Activated naive CD8-positive, alpha-beta T cell treated with anti-CD3 and anti-CD28 coated beads, Interleukin-2, amount 10 ng/mL, durations not matched to agents 7 days and 5 days (primary cell): Measurements from ENCODE around the gene TNIP3. TPM values are rescaled to one million over a fixed set of nuclear protein-coding genes. Genes with fewer than 3 reads are reported as not detected.
"Not testable (repeated sequence)": the region's sequence is repeated elsewhere in the genome, so short reads cannot be mapped to it uniquely, and the experiment has no call there.

Source experiments
- ATAC-seq: fragments of 150-1000 bp; cut with Tn5 transposase; one replicate; pipeline ENCODE4 v1.10.0; 2021; ENCODE audit warnings: low read depth, moderate library complexity
- POLR2A ChIA-PET: fragments of 350-600 bp; sonication (Branson Sonifier 250); formaldehyde crosslinking; loops from one replicate; lab custom pipeline; 2021; ENCODE audit warnings: antibody characterized with exemption; lab: Charles Lee
- DNase-seq: peaks from one replicate; pipeline ENCODE4 v3.0.0; 2021
- H3K27ac Mint-ChIP-seq: one replicate; pipeline ENCODE4 v1.8.0; 2022; ENCODE audit warnings: mild to moderate bottlenecking, mixed read lengths
- H3K27me3 Mint-ChIP-seq: one replicate; pipeline ENCODE4 v1.8.0; 2022; ENCODE audit warnings: mild to moderate bottlenecking, moderate library complexity, mixed read lengths
- H3K36me3 Mint-ChIP-seq: one replicate; pipeline ENCODE4 v1.8.0; 2021; ENCODE audit warnings: mild to moderate bottlenecking, mixed read lengths
- H3K4me1 Mint-ChIP-seq: one replicate; pipeline ENCODE4 v1.8.0; 2021; ENCODE audit warnings: mixed read lengths
- H3K4me3 Mint-ChIP-seq: one replicate; pipeline ENCODE4 v1.8.0; 2022; ENCODE audit warnings: mild to moderate bottlenecking, moderate library complexity, mixed read lengths
- H3K9me3 Mint-ChIP-seq: one replicate; pipeline ENCODE4 v1.8.0; 2021; ENCODE audit warnings: mixed read lengths
- total RNA-seq, 2 experiments: library from RNA; stranded (reverse); gene quantifications; one replicate each; pipeline ENCODE4 v1.2.3, GENCODE V29; 2021

TNIP3 gene
- total RNA-seq, result 1 to 10 TPM; 3.0 to 3.8 TPM

DNA sequence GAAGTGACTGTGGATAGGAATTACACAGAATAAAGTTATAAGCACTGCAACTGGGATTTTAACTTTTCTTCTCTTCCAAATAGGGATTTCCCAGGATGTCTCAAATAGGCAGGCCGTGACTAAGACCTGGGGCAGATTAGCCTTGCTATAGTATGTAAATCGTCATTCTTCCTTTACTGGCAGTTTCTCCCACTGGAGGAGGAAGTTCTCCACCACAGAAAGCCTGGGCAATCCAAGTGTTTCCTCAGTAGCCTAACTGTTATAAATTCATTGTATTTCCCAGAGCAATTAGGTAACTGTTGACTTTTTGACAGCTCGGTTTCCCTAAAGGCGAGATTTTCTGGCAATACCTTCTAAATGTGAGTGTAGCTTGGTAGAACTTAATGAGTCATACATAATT, at the start of gene TNIP3:
Gene TNIP3, minus strand, starts transcription at position 31 of the 400 bp plus-strand sequence. CDS start 196 bp downstream, outside the sequence.
- DNase-seq (no peak), ATAC-seq (no peak)
- Mint-ChIP-seq H3K27me3 (no peaks in the 10 kb centered on the region), H3K27ac (no peak within 1 kb of the TSS), H3K9me3 (peaks cover 2% of the 10 kb centered on the region), H3K4me3 (no peak within 1 kb of the TSS), H3K36me3 (peaks cover 6% of the 10 kb centered on the region), H3K4me1 (peaks cover 27% of the 10 kb centered on the region)
- POLR2A ChIA-PET, result no interaction called here

- POLR2A ChIA-PET, result no interaction called here
These were observed 48.7 kb upstream of the TNIP3 start for GRCh38 chr4:121212806-121213205.

DNA sequence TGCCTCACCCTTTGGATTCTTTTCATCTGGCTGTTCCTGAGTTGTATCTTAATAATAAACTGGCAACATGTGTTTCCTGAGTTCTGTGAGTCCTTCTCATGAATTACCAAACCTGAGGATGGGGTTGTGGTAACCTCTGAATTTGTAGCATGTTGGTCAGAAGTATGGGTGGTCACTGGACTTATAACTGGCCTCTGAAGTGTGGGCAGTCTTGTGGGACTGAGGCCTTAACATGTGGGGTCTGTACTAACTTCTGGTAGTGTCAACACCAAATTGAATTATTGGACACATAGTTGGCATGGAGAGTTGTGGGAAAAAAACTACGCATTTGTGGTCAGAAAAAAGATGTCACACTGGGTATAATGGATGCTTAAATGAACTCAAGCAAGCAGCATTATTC, 45.0 kb upstream of the TNIP3 start:
- peaks cover 3% of the 10 kb centered on the region for H3K36me3 Mint-ChIP-seq
- no peaks in the 10 kb centered on the region for H3K27me3 Mint-ChIP-seq
- H3K27ac Mint-ChIP-seq, result no peak overlapping the region
- H3K4me1 Mint-ChIP-seq, result no peaks in the 10 kb centered on the region
- DNase-seq (no peak), ATAC-seq (no peak)
- POLR2A ChIA-PET, result no interaction called here
- no peak overlapping the region for H3K4me3 Mint-ChIP-seq
- peaks cover 10% of the 10 kb centered on the region for H3K9me3 Mint-ChIP-seq

More at GRCh38 chr4:121212806-121213205, 48.7 kb upstream of the TNIP3 start:
- Mint-ChIP-seq H3K4me1 (peaks cover 7% of the 10 kb centered on the region), H3K4me3 (no peak overlapping the region), H3K9me3 (peaks cover 9% of the 10 kb centered on the region), H3K27ac (no peak overlapping the region), H3K27me3 (no peaks in the 10 kb centered on the region), H3K36me3 (peaks cover 3% of the 10 kb centered on the region)
- ATAC-seq, result no peak
- no peak for DNase-seq

- no peak for ATAC-seq
- DNase-seq, result no peak
- H3K27me3 Mint-ChIP-seq, result no peaks in the 10 kb centered on the region
- no peak overlapping the region for H3K27ac Mint-ChIP-seq
- POLR2A ChIA-PET, result no interaction called here
- no peaks in the 10 kb centered on the region for H3K4me1 Mint-ChIP-seq
- H3K9me3 Mint-ChIP-seq, result peaks cover 10% of the 10 kb centered on the region
- H3K36me3 Mint-ChIP-seq, result peaks cover 3% of the 10 kb centered on the region
- no peak overlapping the region for H3K4me3 Mint-ChIP-seq
These were observed 44.3 kb upstream of the TNIP3 start for GRCh38 chr4:121208244-121209007.

GRCh38 chr4:121205777-121206176, 41.7 kb upstream of the TNIP3 start:
- H3K9me3 Mint-ChIP-seq, H3K27ac Mint-ChIP-seq, H3K27me3 Mint-ChIP-seq, DNase-seq, H3K4me1 Mint-ChIP-seq, H3K36me3 Mint-ChIP-seq, POLR2A ChIA-PET, ATAC-seq, H3K4me3 Mint-ChIP-seq: not testable (repeated sequence)

- no peak for DNase-seq
- Mint-ChIP-seq H3K27ac (peak overlapping the region; percentile 70), H3K36me3 (peaks cover 2% of the 10 kb centered on the region), H3K4me1 (peaks cover 15% of the 10 kb centered on the region), H3K9me3 (peaks cover 2% of the 10 kb centered on the region), H3K27me3 (no peaks in the 10 kb centered on the region), H3K4me3 (peak overlapping the region; percentile 70)
- POLR2A ChIA-PET, result interaction anchor here (2.3 kb wide), 1 partner anchor 53 kb away, joined by 7 read pairs; no protein-coding TSS in a partner anchor
- peak; percentile 35 for ATAC-seq
These were observed 36.8 kb upstream of the TNIP3 start for GRCh38 chr4:121200795-121201472.

- ATAC-seq (peak; percentile 90), DNase-seq (no peak)
These were observed 35.8 kb upstream of the TNIP3 start for GRCh38 chr4:121199742-121200561.

DNA sequence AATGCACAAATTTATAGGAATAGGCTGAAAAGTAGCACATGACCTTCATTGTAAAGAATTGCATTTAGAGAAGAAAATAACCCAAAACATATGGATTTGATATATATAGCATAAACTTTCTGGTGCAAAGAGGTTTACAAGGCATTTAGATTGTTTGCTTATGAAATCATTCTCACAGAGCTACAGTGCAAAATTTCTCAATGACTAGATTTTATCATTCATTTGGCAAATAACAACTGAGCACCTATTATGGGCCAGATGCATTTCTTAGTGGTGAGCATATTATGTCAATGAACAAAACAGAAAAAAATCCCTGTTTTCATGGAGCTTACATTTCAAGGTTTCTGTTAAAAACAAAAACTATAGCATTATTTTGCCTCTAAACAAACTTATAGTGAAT, 34.1 kb upstream of the TNIP3 start:
- H3K27ac Mint-ChIP-seq, result no peak overlapping the region
- H3K4me3 Mint-ChIP-seq, result no peak overlapping the region
- peaks cover 2% of the 10 kb centered on the region for H3K36me3 Mint-ChIP-seq
- no peak for ATAC-seq
- no peaks in the 10 kb centered on the region for H3K27me3 Mint-ChIP-seq
- DNase-seq, result no peak
- H3K9me3 Mint-ChIP-seq, result no peaks in the 10 kb centered on the region
- POLR2A ChIA-PET, result no interaction called here
- peaks cover 15% of the 10 kb centered on the region for H3K4me1 Mint-ChIP-seq

More at GRCh38 chr4:121199742-121200561, 35.8 kb upstream of the TNIP3 start:
- H3K4me3 Mint-ChIP-seq, result peak overlapping the region; percentile 70
- POLR2A ChIA-PET, result interaction anchor here (1.0 to 2.3 kb wide), 3 partner anchors 9 to 108 kb away, joined by 3 to 7 read pairs (median 3); no protein-coding TSS in a partner anchor
- peaks cover 2% of the 10 kb centered on the region for H3K36me3 Mint-ChIP-seq
- H3K27ac Mint-ChIP-seq, result peak overlapping the region; percentile 70
- peaks cover 15% of the 10 kb centered on the region for H3K4me1 Mint-ChIP-seq
- peaks cover 2% of the 10 kb centered on the region for H3K9me3 Mint-ChIP-seq
- no peaks in the 10 kb centered on the region for H3K27me3 Mint-ChIP-seq

- no peak for DNase-seq
- H3K27ac Mint-ChIP-seq, result no peak overlapping the region
- H3K36me3 Mint-ChIP-seq, result peaks cover 2% of the 10 kb centered on the region
- ATAC-seq, result no peak
- POLR2A ChIA-PET, result no interaction called here
- no peaks in the 10 kb centered on the region for H3K9me3 Mint-ChIP-seq
- no peaks in the 10 kb centered on the region for H3K27me3 Mint-ChIP-seq
- peaks cover 27% of the 10 kb centered on the region for H3K4me1 Mint-ChIP-seq
- H3K4me3 Mint-ChIP-seq, result no peak overlapping the region
These were observed 31.5 kb upstream of the TNIP3 start for GRCh38 chr4:121195649-121196048.

DNA sequence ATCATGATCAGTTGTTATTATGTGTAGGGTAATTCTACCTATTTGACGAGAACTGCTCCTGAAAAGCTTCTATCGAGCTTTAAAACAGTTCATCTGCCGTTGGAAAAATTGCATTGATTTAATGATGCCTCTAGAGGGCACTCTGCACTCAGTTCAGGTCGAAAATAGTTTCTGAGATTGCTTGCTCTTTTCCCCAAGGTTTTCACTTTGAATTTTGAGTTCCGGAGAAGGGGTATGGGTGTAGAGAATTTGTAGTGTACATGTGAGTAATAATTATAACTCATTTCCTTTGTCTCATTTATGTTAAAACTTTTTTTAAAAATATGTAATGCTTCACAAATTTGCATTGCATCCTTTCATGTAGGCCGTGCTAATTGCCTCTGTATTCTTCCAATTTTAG, 28.4 kb upstream of the TNIP3 start:
- POLR2A ChIA-PET, result no interaction called here
- ATAC-seq (no peak), DNase-seq (no peak)
- no peaks in the 10 kb centered on the region for H3K9me3 Mint-ChIP-seq
- no peaks in the 10 kb centered on the region for H3K36me3 Mint-ChIP-seq
- H3K27ac Mint-ChIP-seq, result no peak overlapping the region
- H3K27me3 Mint-ChIP-seq, result no peaks in the 10 kb centered on the region
- peak overlapping the region; percentile 55 for H3K4me3 Mint-ChIP-seq
- peaks cover 40% of the 10 kb centered on the region for H3K4me1 Mint-ChIP-seq

DNA sequence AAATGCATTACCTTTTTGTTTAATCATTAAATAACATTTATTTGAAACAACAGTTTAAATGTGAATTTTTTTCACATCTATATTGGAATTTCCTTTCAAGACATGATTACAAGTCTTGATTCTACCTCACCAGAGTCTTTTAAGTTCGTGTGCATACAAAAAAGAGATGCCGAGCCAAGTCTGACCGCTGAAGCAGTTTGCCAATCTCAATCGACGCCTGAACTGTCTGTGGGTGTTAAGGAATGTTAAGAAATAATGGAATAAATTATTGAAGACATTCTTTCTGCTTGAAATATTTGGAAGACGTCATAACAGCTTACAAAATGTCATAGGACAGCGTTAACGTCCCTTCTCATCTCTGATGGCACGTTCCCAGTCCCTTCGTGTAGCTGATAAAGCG, 27.9 kb upstream of the TNIP3 start:
- no peak for DNase-seq
- peak overlapping the region; percentile 2 for H3K27ac Mint-ChIP-seq
- no peak for ATAC-seq
- no peaks in the 10 kb centered on the region for H3K9me3 Mint-ChIP-seq
- H3K4me1 Mint-ChIP-seq, result peaks cover 40% of the 10 kb centered on the region
- H3K36me3 Mint-ChIP-seq, result peaks cover 2% of the 10 kb centered on the region
- H3K4me3 Mint-ChIP-seq, result peak overlapping the region; percentile 55
- POLR2A ChIA-PET, result no interaction called here
- no peaks in the 10 kb centered on the region for H3K27me3 Mint-ChIP-seq

GRCh38 chr4:121191361-121191760, 27.2 kb upstream of the TNIP3 start:
- peaks cover 3% of the 10 kb centered on the region for H3K36me3 Mint-ChIP-seq
- POLR2A ChIA-PET, result interaction anchor here (1.5 to 2.2 kb wide), 2 partner anchors 9 to 11 kb away, joined by 3 to 9 read pairs; no protein-coding TSS in a partner anchor
- H3K27ac Mint-ChIP-seq, result no peak overlapping the region
- H3K4me1 Mint-ChIP-seq, result peaks cover 40% of the 10 kb centered on the region
- DNase-seq (no peak), ATAC-seq (no peak)
- H3K9me3 Mint-ChIP-seq, result no peaks in the 10 kb centered on the region
- H3K27me3 Mint-ChIP-seq, result no peaks in the 10 kb centered on the region
- peak overlapping the region; percentile 17 for H3K4me3 Mint-ChIP-seq

GRCh38 chr4:121190389-121190788, 26.3 kb upstream of the TNIP3 start:
- Mint-ChIP-seq H3K4me1 (peaks cover 40% of the 10 kb centered on the region), H3K36me3 (peaks cover 3% of the 10 kb centered on the region), H3K27ac (peak overlapping the region; percentile 82), H3K9me3 (no peaks in the 10 kb centered on the region), H3K4me3 (peak overlapping the region; percentile 74), H3K27me3 (no peaks in the 10 kb centered on the region)
- POLR2A ChIA-PET, result interaction anchor here (0.8 to 2.2 kb wide), 4 partner anchors 10 to 52 kb away, joined by 3 to 9 read pairs (median 3); no protein-coding TSS in a partner anchor
- ATAC-seq (no peak), DNase-seq (no peak)
